ENCODE measurements around the gene OR51B4. TPM values are rescaled to one million over a fixed set of nuclear protein-coding genes. Genes with fewer than 3 reads are reported as not detected.

Gene OR51B4
- total and polyA plus RNA-seq, 2 experiments from 2014 or later, result not detected

DNA sequence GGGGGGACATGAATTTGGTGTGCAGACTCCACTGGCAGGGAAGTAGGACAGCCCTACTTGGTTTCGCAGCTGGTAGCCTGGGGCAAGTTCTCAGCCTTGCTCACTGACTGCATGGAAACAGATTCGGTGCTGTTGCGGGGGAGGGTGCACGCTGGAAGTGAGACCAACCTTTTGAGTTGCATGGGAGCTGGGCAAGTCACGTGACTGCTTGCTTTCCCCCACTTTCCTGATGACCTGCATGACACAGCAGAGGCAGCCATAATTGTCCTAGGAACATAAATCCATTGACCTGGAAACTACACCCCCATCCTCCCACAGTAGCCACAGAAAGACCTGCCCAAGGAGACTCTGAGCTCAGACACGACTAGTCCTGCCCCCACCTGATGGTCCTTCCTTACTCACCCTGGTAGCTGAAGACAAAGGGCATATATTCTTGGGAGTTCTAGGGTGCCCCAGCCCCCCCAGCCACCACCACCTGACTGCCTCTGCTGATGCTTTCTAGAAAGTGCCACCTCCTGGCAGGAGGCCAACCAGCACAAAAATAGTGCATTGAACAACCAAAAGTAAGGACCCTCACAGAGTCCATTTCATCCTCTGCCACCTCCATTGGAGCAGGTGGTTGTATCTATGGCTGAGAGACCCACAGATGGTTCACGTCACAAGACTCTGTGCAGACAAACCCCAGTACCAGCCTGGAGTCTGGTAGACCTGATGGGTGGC, 43.0 kb downstream of the OR51B4 start:
- H3K27me3 Mint-ChIP-seq (ENCODE audit: insufficient read depth, low read depth, poor library complexity), result peaks cover 16% of the 10 kb centered on the region
- Histone ChIP-seq H3K79me2 (replicated peaks; ENCODE audit: insufficient read depth) (no peaks in the 10 kb centered on the region), H3K27me3 (ENCODE audit: insufficient read depth) (peaks cover 14% of the 10 kb centered on the region; the same call in 1 of the 2 replicates), H3K4me3 (no peak overlapping the region), H3K9me2 (ENCODE audit: insufficient read depth) (peaks cover 8% of the 10 kb centered on the region), H3K4me2 (peak overlapping the region; percentile 56; the same call in 1 of the 2 replicates), H3F3A (replicated peaks; ENCODE audit: low read depth) (no peaks in the 10 kb centered on the region), H3K27ac (ENCODE audit: low read depth) (no peak overlapping the region), H2AFZ (peak overlapping the region; percentile 30; the same call in 1 of the 2 replicates), H3K4me1 (ENCODE audit: insufficient read depth) (peaks cover 11% of the 10 kb centered on the region; the same call in 1 of the 2 replicates), H3K36me3 (ENCODE audit: insufficient read depth) (no peaks in the 10 kb centered on the region), H4K20me1 (replicated peaks; ENCODE audit: insufficient read depth) (no peaks in the 10 kb centered on the region)
- peak; percentile 62 for ATAC-seq
- H3K4me3 Mint-ChIP-seq, result no peak overlapping the region
- peaks cover 19% of the 10 kb centered on the region for H3K9me3 Mint-ChIP-seq
- H3K4me1 Mint-ChIP-seq, result peaks cover 28% of the 10 kb centered on the region
- TF ChIP-seq STAT1 (IDR thresholded peaks at IDR 0.05; ENCODE audit: unreplicated experiment) (no peak), JUNB (IDR thresholded peaks at IDR 0.05; ENCODE audit: unreplicated experiment) (no peak)
- peak overlapping the region; percentile 31; the same call in 1 of the 2 replicates for H3K27ac Mint-ChIP-seq
- DNase-seq (ENCODE audit: low spot score), result peak; percentile 47
- H3K36me3 Mint-ChIP-seq (ENCODE audit: low read depth), result peaks cover 21% of the 10 kb centered on the region; the same call in 2 of the 3 replicates

DNA sequence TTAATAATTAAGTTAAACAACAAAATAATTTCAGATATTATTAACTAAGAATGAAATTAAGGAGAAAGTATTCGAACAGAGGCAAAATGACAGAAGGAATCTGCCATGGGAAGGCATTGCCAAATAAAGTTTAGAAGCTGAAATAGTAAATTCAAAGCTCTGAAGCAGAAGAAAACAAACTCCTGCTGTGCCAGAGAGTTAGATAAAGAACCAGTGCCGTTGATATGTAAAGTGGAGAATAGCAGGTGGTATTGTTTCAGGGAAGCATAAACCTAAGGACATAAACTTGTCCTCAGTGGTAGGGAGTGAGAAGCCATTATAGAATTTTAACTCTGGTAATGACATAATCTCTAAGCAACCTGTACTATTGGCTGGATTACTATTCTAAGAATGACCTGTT, 44.5 kb downstream of the OR51B4 start:
- peaks cover 28% of the 10 kb centered on the region for H3K4me1 Mint-ChIP-seq

More for the DNA sequence above, 44.5 kb downstream of the OR51B4 start:
- DNase-seq (ENCODE audit: low spot score) (peak; percentile 83), ATAC-seq (peak; percentile 97)
- Histone ChIP-seq H3K4me2 (no peak overlapping the region), H3K27me3 (ENCODE audit: insufficient read depth) (peaks cover 14% of the 10 kb centered on the region; the same call in 1 of the 2 replicates), H3K36me3 (ENCODE audit: insufficient read depth) (no peaks in the 10 kb centered on the region), H3K9me2 (ENCODE audit: insufficient read depth) (peaks cover 8% of the 10 kb centered on the region), H3K4me3 (no peak overlapping the region), H3K4me1 (ENCODE audit: insufficient read depth) (peaks cover 11% of the 10 kb centered on the region; the same call in 1 of the 2 replicates), H4K20me1 (replicated peaks; ENCODE audit: insufficient read depth) (no peaks in the 10 kb centered on the region), H3K79me2 (replicated peaks; ENCODE audit: insufficient read depth) (no peaks in the 10 kb centered on the region), H3K27ac (ENCODE audit: low read depth) (no peak overlapping the region), H3F3A (replicated peaks; ENCODE audit: low read depth) (no peaks in the 10 kb centered on the region), H2AFZ (no peak overlapping the region)
- Mint-ChIP-seq H3K4me3 (no peak overlapping the region), H3K27ac (no peak overlapping the region), H3K9me3 (peaks cover 17% of the 10 kb centered on the region), H3K27me3 (ENCODE audit: insufficient read depth, low read depth, poor library complexity) (peaks cover 14% of the 10 kb centered on the region), H3K36me3 (ENCODE audit: low read depth) (peaks cover 21% of the 10 kb centered on the region; the same call in 2 of the 3 replicates)
- TF ChIP-seq ZNF462 (CRISPR knock-in tag; IDR thresholded peaks at IDR 0.05) (peak; percentile 18; the same call in 1 of the 2 replicates), ZNF331 (CRISPR knock-in tag; IDR thresholded peaks at IDR 0.05; ENCODE audit: low read depth) (no peak), NANOG (IDR thresholded peaks at IDR 0.05; ENCODE audit: borderline replicate concordance) (peak; percentile 54; the same call in 1 of the 2 replicates)
